ENCODE results near the gene MESD. TPM values are rescaled to one million over a fixed set of nuclear protein-coding genes. Genes with fewer than 3 reads are reported as not detected.
A peak's percentile ranks its signal among the peaks of the same experiment; 100 is the strongest.

Gene MESD
- total and polyA plus RNA-seq, 12 donors: 13.2 to 56.1 (median 25.6) TPM

GRCh38 chr15:80953001-80953952, 36.3 kb downstream of the MESD start:
- H3K9me3 ChIP-seq (replicated peaks in 1 of 3): no peaks in the 10 kb centered on the region
- 93 to 98% (median 95%) methylated on average over 12 of the region's 12 CpGs for WGBS, 4 donors
- DNase-seq: peak in 2 of 7 donors; percentile 13 to 31
- peaks cover 0 to 25% of the 10 kb centered on the region in 2 donors for H3K36me3 ChIP-seq (replicated peaks in 1 of 2)
- TF ChIP-seq CTCF (IDR thresholded peaks at IDR 0.05) (no peak), POLR2A (IDR thresholded peaks at IDR 0.05) (no peak)
- intact Hi-C loops (cut with DNase I): no loop called here
- no peak overlapping the region for H3K4me3 ChIP-seq
- no peaks in the 10 kb centered on the region for H3K27me3 ChIP-seq
- no peaks in the 10 kb centered on the region for H3K4me1 ChIP-seq (replicated peaks in 1 of 2)
- H3K27ac ChIP-seq: no peak overlapping the region

GRCh38 chr15:80951941-80952340, 37.7 kb downstream of the MESD start:
- no peak overlapping the region for H3K27ac ChIP-seq
- H3K27me3 ChIP-seq: no peaks in the 10 kb centered on the region
- peak in 1 of 7 donors; percentile 31 for DNase-seq
- 71 to 78% (median 73%) methylated on average over 5 of the region's 5 CpGs for WGBS, 4 donors
- no peak overlapping the region for H3K4me3 ChIP-seq
- TF ChIP-seq CTCF (IDR thresholded peaks at IDR 0.05) (no peak), POLR2A (IDR thresholded peaks at IDR 0.05) (no peak)
- H3K4me1 ChIP-seq (replicated peaks in 1 of 2): no peaks in the 10 kb centered on the region
- H3K9me3 ChIP-seq (replicated peaks in 1 of 3): no peaks in the 10 kb centered on the region
- intact Hi-C loops (cut with DNase I): no loop called here
- H3K36me3 ChIP-seq (replicated peaks in 1 of 2): peaks cover 0 to 36% of the 10 kb centered on the region in 2 donors

- Histone ChIP-seq H3K4me1 (replicated peaks in 1 of 2) (no peaks in the 10 kb centered on the region), H3K9me3 (replicated peaks in 1 of 3) (no peaks in the 10 kb centered on the region), H3K36me3 (replicated peaks in 1 of 2) (peaks cover 0 to 47% of the 10 kb centered on the region in 2 donors), H3K27ac (no peak overlapping the region), H3K27me3 (no peaks in the 10 kb centered on the region), H3K4me3 (no peak overlapping the region)
- peak in 2 of 7 donors; percentile 8 to 30 for DNase-seq
- TF ChIP-seq CTCF (IDR thresholded peaks at IDR 0.05) (no peak), POLR2A (IDR thresholded peaks at IDR 0.05) (no peak)
- 92 to 97% (median 95%) methylated on average over 6 to 8 of the region's 8 CpGs for WGBS, 4 donors
- intact Hi-C loops (cut with DNase I): no loop called here
These were observed 39.1 kb downstream of the MESD start for GRCh38 chr15:80950291-80951078.

- intact Hi-C loops (cut with DNase I): no loop called here
- Histone ChIP-seq H3K4me1 (replicated peaks in 1 of 2) (no peaks in the 10 kb centered on the region), H3K36me3 (replicated peaks in 1 of 2) (peaks cover 0 to 47% of the 10 kb centered on the region in 2 donors), H3K27ac (no peak overlapping the region), H3K9me3 (replicated peaks in 1 of 3) (no peaks in the 10 kb centered on the region), H3K4me3 (no peak overlapping the region), H3K27me3 (no peaks in the 10 kb centered on the region)
- DNase-seq: peak in 2 of 7 donors; percentile 9 to 10
- TF ChIP-seq CTCF (IDR thresholded peaks at IDR 0.05): no peak
- no peak for TF ChIP-seq POLR2A (IDR thresholded peaks at IDR 0.05)
- WGBS, 4 donors: 96 to 100% (median 96%) methylated on average over 1 to 4 of the region's 4 CpGs; no CpG with 5 or more reads in 1 of the 4 donors
These were observed 39.9 kb downstream of the MESD start for GRCh38 chr15:80949756-80950155.
